Stimulated activated CD8-positive, alpha-beta memory T cell treated with anti-CD3 and anti-CD28 coated beads, Interleukin-15, amount 100 ng/mL, for 48 hours (primary cell): ENCODE results near the gene TNFRSF13B.
"Not testable (repeated sequence)": the region's sequence is repeated elsewhere in the genome, so short reads cannot be mapped to it uniquely, and the experiment has no call there.

Experiments used
- DNase-seq, 2 donors: peaks; one replicate each; pipeline ENCODE4 v3.0.0-alpha.2; 2020; ENCODE audit warnings: low read depth in 2 of 2

Gene TNFRSF13B

GRCh38 chr17:16971458-16972338 is at the start of gene TNFRSF13B:
TNFRSF13B (minus strand) TSS chr17:16972118; CDS start chr17:16972075, 43 bp downstream.
- DNase-seq = no peak

GRCh38 chr17:17021194-17021863 is 49.4 kb upstream of the TNFRSF13B start:
- DNase-seq = no peak

DNA sequence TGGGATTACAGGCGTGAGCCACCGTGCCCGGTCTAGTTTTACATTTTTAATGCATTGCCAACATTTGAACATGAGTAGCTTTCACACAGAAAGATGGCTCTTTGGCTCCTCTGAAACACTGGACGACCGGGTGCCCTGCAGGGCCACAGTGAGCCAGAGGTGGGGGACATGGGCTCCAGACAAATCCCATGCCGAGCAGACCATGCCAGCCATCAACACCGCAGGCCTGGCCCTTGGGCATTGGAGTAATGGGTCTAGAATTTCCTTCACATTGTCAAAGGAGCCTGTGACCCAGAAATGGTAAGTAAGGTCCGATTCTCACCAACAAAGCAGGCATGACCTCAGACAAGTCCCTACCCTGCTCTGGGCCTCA is 48.9 kb upstream of the TNFRSF13B start:
- DNase-seq = no peak

DNA sequence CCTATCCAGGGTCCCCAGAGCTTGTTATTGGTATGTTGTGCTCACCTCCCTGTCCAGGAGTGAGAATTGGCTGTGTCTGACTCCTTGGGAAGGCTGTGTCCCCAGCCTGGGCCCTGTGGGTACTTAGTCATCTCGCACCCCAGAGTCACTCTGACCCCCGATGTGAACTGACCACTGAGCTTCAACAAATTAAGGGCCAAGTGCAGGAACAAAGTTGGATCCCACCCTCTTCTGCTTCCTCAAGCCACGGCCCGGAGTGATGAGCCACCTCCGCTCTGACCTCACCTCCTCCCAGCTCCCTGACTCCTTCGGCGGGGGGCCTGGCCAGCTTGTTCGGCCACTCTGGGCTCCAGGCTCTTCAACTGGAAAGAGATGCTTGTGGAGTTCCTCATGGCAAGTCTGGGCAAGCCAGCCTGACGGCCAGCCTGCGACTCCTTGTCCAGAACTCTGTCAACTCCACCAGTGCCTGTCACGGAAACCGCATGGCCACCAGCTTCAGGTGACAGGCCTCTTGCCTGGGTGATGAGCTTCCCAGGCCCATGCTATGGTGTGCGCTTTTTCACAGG is 48.1 kb upstream of the TNFRSF13B start:
- no peak for DNase-seq

DNA sequence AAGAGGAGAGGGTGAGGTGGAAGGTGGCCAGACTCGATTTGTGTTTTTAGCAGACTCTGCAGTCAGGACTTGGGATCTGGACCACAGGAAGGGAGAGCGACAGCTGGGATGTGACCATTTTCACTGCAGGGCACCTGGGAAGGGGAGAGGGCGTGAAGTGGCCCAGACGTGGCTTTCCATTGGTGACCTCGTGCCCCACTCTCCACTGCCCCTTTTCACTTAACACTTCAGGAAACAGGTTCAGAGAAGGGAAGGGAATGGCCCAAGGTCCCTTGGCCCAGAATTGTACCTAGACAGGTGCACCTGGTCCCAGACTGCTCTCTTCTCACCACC is 47.5 kb upstream of the TNFRSF13B start:
- DNase-seq = no peak

DNA sequence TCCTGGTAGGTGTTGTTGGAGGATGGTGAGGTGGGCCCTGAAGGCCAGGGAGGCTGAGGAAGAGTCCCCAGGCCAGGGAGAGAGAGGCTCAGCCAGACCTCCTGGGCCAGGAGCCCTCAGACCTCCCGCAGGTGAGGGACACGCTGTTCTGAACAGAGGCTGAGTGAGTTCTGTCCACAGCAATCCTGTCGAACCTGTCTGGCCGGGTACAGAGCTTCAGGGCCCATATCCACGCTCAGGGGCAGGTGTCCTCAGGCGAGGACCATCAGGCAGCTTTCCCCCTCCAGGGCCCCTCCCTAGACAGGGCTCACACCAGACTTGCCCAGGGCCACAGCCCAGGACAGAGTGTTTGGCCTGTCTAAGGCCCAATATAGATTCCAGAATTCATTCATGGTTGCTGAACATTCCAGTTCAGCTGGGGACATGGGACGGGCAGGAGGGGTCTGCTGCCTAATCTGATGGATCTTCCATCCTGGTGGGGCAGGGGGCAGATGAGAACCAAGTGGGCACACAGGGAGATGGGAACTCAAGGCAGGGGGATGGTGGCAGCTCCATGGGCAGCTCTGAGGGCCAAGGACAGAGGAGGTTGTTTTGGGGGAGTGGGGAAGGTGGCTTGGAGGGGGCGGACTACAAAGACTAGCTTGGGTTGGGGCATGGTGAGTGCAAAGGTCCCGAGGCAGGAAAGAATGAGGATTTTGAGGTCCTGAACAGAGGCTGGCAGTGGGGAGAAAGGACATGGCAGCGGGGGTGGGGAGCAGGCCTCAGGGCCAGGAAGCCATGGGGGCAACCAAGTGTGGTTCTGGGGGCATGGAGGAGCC is 46.9 kb upstream of the TNFRSF13B start:
- DNase-seq = no peak

DNA sequence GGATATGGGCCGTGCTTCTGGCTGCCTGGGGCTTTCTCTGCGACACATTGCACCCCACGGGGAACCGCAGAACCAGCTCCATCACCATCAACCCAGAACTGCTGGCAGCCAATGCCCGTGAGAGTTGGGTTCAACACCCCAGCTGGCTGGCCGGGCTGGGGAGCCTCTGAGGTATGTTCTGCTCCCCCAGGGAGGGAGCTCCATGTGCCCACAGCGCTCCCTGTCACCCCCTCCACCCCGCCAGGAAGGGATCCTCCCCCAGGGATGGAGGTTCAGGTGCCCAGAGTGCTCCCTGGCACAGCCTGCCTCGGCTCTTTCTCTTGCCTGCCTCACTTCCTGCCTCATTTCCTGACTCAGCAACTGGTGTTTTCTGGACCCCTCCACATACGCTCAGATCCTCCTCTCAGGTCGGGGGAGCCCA is 46.1 kb upstream of the TNFRSF13B start:
- DNase-seq = no peak

DNA sequence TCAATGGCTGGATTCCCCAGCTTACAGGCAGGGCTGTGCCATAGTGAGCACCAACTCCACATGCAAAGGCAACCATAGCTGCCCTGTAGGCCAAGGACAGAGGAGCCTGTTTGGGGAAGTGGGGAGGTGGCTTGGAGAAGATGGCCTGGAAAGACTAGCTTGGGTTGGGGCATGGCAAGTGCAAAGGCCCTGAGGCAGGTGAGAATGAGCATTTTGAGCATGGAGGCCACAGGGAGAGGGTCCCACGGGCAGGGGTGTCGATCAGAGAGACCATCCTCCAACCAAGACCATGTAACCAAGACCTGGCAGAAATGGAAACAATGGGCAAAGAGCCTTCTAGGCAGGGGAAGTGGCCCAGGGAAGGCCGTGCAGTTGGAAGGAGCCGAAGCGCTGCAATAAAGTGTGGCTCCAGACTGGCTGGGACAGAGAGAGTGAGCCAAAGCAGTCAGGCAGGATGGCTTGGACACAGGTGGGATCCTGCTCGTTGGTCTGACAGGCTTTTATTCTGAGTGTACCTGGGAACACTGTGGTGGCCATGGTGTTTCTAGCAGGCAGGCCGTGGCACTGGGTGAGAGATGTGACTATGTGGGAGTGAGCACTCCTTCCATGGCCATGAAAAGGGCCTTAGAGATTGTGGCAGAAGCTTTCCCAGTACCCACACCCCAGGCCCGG is 45.6 kb upstream of the TNFRSF13B start:
- DNase-seq = no peak

- not testable (repeated sequence) for DNase-seq
These were observed 44.6 kb upstream of the TNFRSF13B start for GRCh38 chr17:17016199-17017197.

- DNase-seq = no peak
These were observed 43.3 kb upstream of the TNFRSF13B start for GRCh38 chr17:17015230-17015629.

DNA sequence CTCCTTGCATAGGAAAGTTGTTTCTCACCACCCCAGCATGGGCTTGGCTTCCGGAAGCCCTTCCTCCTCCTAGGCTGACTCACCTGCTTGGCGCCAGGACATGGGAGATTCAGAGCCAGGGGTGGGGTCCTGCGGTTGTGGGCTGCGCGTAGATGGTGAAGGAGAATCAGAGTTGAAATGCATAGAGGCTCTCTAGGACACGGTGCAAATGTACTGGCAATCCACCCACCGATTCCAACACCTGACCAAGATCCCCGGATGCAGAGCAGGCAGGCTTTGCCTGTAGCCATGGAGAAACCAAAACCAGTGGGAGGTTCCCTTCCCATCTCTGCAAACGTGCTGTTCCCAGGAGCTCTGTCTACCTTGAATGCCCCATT is 42.8 kb upstream of the TNFRSF13B start:
- DNase-seq = not testable (repeated sequence)

GRCh38 chr17:17013828-17014747 is 42.2 kb upstream of the TNFRSF13B start:
- not testable (repeated sequence) for DNase-seq

DNA sequence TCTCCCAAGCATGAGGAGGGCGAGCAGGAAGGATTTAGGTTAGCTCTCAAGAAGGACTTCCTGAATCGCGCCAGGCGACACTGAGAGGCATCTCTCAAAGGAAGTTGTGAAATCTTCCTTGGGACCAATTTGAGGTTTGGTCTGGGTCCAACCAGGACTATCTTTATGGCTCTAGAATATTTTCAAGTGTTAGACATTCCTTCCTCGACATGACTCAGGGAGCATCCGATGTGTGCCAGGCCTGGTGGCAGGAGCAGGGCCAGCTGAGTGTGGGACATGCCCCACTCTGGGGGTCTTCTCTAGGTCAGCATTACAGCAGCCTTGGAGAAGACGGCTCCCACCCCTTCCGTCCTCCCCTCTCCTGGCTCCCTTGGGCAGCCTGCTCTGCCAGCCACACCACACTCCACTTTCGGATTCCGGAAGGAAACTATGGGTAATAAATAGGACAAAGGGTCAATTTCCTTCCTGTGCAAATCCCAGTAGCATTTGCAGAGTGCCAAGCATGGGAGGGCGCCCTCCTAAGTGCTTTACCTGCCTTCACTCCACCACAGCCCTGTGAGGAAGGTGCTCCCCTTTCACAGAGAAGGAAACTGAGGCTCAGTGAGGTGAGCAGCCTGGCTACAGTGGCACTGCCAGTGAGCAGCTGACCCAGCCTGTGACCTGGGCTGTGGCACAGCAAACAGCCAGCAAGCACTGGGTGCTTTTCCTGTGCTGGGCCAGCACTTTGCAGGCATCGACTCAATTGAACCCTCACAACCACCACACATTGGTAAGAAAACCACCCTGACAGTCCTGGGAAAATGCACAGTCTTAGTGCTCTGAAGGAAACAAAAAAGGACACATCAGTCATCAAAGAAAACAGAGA is 39.4 kb upstream of the TNFRSF13B start:
- not testable (repeated sequence) for DNase-seq

GRCh38 chr17:17010545-17011034 is 38.7 kb upstream of the TNFRSF13B start:
- DNase-seq = not testable (repeated sequence)

DNA sequence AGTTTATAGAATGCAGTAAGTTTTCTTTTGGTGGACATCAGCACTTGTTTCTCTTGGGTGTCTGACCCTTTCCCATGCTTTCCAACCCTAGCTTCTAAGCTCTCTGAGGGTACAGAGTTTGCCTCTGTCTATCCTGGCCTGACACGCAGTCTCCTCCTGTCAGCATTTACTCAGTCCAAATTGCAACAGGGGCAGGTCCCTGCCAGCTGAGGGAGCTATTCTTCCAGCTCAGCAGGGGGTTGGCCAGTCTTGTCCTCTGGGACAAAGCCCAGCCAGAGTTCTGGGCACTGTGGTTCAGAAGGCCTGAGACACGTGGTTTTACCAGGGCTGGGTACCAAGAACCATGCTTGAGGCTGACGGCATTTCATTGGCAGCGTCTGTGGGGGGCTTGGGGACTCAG is 38.1 kb upstream of the TNFRSF13B start:
- not testable (repeated sequence) for DNase-seq

DNA sequence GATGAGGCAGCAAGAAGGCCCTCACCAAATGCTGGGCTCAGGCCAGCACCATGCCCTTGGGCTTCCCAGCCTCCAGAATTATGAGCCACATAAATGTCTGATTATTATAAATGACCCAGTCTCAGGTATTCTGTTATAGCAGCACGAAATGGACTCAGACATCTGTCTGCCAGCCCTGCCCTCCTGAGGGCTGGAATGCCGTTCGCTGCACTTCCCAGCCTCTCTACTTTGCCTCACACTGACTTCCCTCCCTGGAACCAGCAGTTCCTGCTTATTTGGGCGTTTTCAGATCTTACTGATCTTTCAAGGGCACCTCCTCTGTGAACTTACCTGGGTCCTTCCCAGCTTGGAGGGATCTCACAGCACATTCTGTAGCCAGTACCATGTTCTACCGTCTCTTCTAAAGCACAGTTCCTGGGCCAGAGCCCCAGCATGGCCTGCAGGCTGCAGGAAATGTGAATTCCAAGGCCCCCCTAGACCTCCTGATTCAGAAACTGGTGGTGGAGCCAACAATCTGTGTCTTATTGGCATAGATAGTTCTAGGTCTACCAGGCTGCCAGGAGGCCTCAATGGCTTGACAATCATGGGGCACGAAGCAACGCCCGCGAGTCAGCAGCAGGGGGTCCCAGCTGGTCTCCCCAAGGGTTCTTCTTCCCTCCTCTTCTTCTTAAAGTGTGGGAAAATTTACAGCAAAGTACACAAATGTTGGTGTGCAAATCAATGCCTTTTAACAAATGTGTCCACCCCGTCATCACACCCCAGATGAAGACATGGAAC is 36.9 kb upstream of the TNFRSF13B start:
- not testable (repeated sequence) for DNase-seq

- DNase-seq = not testable (repeated sequence)
These were observed 36.0 kb upstream of the TNFRSF13B start for GRCh38 chr17:17007891-17008290.
